UCSD-AML1 (cell line): ENCODE results near the gene HEATR5B.
"Not testable (repeated sequence)": the region's sequence is repeated elsewhere in the genome, so short reads cannot be mapped to it uniquely, and the experiment has no call there.

Experiments
- DNase-seq: peaks from one replicate; lab custom pipeline; 2025; ENCODE audit not compliant: unreplicated experiment; lab: John Stamatoyannopoulos, UW

The HEATR5B gene

DNA sequence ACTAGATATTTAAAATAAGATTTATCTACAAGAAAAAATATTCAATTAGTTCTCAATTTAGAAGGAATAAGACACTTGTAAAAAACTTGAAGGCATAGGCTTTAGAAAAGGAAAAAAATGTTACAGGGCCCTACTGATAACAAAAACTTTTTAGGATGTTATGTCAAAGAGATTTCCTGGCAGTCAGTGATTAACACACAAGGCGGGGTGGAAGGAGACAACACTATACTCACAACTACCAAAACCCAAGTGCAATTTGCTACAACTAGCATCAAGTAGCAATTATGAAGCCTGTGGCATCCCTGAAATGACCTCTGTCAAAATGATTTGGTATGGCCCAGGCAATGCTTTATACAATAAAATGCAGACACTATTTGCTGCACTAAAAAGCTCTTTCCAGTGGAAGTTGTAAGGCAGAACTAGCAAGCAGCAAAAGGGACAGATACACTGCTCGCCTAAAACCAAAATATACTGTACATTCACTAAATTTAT lies 133.1 kb downstream of the HEATR5B start:
- DNase-seq, result no peak

DNA sequence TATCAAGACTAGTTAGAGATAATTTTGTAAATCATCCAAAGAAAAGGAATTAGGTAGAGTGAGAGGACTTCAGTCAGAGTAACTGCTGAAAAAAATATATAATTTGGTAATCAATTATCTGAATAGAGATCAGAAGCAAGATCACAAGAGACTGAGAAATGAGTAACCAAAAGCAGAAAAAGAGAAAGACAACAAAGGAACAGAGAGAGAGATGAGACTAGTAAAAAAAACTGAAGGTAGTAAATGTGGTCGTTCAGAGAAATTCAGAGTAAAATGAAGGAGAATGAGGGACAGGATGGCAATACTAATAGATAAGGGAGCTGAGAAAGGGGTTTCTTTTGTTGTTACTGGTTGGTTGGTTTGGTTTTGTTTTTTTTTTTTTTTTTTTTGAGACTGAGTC lies 134.3 kb downstream of the HEATR5B start:
- DNase-seq, result no peak

DNA sequence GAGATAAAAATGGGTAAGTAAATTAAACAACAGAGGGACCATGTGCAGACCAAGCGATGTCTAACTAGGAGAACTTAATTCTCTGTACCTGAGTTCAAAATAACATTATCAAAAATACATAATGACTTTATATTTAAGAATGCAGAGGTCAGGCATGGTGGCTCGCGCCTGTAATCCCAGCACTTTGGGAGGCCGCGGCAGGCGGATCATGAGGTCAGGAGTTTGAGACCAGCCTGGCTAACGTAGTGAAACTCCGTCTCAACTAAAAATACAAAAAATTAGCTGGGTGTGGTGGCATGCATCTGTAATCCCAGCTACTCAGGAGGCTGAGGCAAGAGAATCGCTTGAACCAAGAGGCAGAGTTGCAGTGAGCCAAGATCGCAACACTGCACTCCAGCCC lies 138.9 kb downstream of the HEATR5B start:
- not testable (repeated sequence) for DNase-seq

DNA sequence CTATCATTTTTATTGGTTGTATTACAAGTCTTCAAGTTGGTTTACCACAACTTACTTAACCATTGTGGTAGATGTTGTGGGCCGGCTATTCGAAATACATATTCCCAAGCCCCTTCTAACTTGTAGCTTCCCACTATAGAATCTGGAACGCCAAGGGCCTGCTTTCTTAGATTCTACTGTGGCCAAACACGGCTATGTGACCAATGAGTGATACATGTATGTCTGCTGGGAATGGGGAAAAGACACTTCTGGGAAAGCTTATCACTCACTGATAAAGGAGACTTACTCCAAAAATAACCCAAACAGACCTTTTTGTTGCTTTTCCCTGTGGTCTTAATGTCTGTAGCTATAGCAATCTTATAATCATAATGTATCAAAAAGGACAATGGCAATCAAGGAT lies 142.3 kb downstream of the HEATR5B start:
- no peak for DNase-seq

DNA sequence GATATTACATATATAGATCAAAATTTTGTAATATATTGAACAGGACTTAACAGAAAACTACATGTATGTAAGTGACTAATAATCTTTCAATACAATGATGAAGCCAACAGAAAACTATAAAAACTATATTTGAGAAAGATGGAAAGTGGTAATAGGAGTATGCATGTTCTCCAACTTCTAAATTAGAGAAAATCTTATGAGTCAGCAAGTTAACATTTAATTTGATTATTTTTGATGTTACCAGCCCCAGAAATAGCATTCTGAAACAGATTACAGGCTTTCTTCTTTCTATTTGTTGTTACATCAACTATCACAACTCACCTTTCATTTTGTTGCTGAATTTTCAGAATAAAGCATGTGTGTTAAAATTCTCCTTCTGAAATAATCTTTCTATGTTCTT lies 147.6 kb downstream of the HEATR5B start:
- DNase-seq, result not testable (repeated sequence)

DNA sequence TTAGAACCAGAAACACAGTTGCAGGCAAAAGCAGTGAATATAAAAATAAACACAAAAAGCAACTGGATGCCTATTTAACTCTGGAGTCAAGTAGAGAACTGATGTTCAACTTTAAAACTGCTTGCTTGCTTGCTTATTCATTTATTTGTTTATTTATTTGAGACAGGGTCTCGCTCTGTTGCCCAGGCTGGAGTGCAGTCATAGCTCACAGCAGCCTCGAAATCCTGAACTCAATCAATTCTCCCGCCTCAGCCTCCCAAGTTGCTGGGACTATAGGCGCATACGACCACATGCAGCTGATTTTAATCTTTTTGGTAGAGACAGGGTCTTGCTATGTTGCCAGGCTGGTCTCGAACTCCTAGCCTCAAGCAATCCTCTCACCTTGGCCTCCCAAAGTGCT lies 152.5 kb downstream of the HEATR5B start:
- not testable (repeated sequence) for DNase-seq
